IMR-90 (cell line): ENCODE data around the gene RASSF8. TPM values are rescaled to one million over a fixed set of nuclear protein-coding genes. Genes with fewer than 3 reads are reported as not detected.

Source experiments
- ATAC-seq: fragments of 200-7000 bp; cut with Tn5 transposase; 2 replicates; pipeline ENCODE4 v1.9.1; 2020; ENCODE audit warnings: low read depth, mild to moderate bottlenecking, moderate library complexity
- BruUV-seq: library from RNA; stranded (reverse); fragments of 400-500 nt; replicated peaks from 2 replicates; lab custom pipeline; 2021; lab: Mats Ljungman, UMichigan
- CTCF ChIA-PET: fragments of 300-600 bp; formaldehyde crosslinking; extraction: SDS; loops from one replicate; lab custom pipeline; 2021; ENCODE audit warnings: antibody characterized with exemption; lab: Yijun Ruan, JAX
- POLR2A ChIA-PET: fragments of 300-600 bp; sonication (Branson Sonifier 250); formaldehyde crosslinking; loops from one replicate; lab custom pipeline; 2022; ENCODE audit warnings: antibody characterized with exemption; ENCODE audit not compliant: unreplicated experiment; lab: Charles Lee
- DNase-seq: peaks from one replicate; pipeline ENCODE4 v3.0.0; 2013
- H2AFZ ChIP-seq: replicated peaks from 2 replicates; pipeline ENCODE3; 2013; ENCODE audit warnings: low read length, mild to moderate bottlenecking; ENCODE audit not compliant: poor library complexity
- H2AK5ac ChIP-seq: 2 replicates; pipeline ENCODE4 v1.6.1; 2013; ENCODE audit warnings: low read depth, low read length, inconsistent platforms
- H2AK9ac ChIP-seq: replicated peaks from 2 replicates; pipeline ENCODE3; 2013; ENCODE audit warnings: mild to moderate bottlenecking, low read depth, low read length, moderate library complexity; ENCODE audit not compliant: poor library complexity
- H2BK120ac ChIP-seq: 2 replicates; pipeline ENCODE4 v1.6.1; 2013; ENCODE audit warnings: low read depth, low read length, inconsistent platforms
- H2BK15ac ChIP-seq: 3 replicates; pipeline ENCODE4 v1.6.1; 2013; ENCODE audit warnings: low read depth, low read length, inconsistent platforms
- H2BK20ac ChIP-seq: 2 replicates; pipeline ENCODE4 v1.6.1; 2013; ENCODE audit warnings: low read depth, mild to moderate bottlenecking, inconsistent platforms, low read length, moderate library complexity
- H2BK5ac ChIP-seq: 2 replicates; pipeline ENCODE4 v1.6.1; 2013; ENCODE audit warnings: mild to moderate bottlenecking, low read depth, low read length, inconsistent platforms; ENCODE audit not compliant: poor library complexity, severe bottlenecking
- H3K14ac ChIP-seq: replicated peaks from 2 replicates; pipeline ENCODE4 v1.6.1; 2013; ENCODE audit warnings: low read depth, low read length, inconsistent platforms
- H3K18ac ChIP-seq: 2 replicates; pipeline ENCODE4 v1.6.1; 2013; ENCODE audit warnings: low read depth, low read length, control low read depth
- H3K23ac ChIP-seq: 2 replicates; pipeline ENCODE4 v1.6.1; 2013; ENCODE audit warnings: low read depth, low read length, inconsistent platforms
- H3K27ac ChIP-seq: 2 replicates; pipeline ENCODE4 v1.5.1; 2013; ENCODE audit warnings: mild to moderate bottlenecking, control low read depth, low read length; ENCODE audit not compliant: insufficient read depth
- H3K27me3 ChIP-seq: 2 replicates; pipeline ENCODE4 v1.6.1; 2013; ENCODE audit warnings: low read length; ENCODE audit not compliant: control insufficient read depth, insufficient read depth
- H3K36me3 ChIP-seq: 2 replicates; pipeline ENCODE4 v1.6.1; 2013; ENCODE audit warnings: low read length, mixed read lengths; ENCODE audit not compliant: control insufficient read depth, insufficient read depth
- H3K4ac ChIP-seq: 2 replicates; pipeline ENCODE4 v1.6.1; 2013; ENCODE audit warnings: low read depth, low read length, inconsistent platforms
- H3K4me1 ChIP-seq: 2 replicates; pipeline ENCODE4 v1.6.1; 2013; ENCODE audit warnings: low read length, mixed read lengths; ENCODE audit not compliant: control insufficient read depth, insufficient read depth
- H3K4me2 ChIP-seq: 2 replicates; pipeline ENCODE4 v1.6.1; 2013; ENCODE audit warnings: low read depth, mild to moderate bottlenecking, control low read depth, low read length, moderate library complexity
- H3K4me3 ChIP-seq: 2 replicates; pipeline ENCODE4 v1.5.1; 2013; ENCODE audit warnings: low read depth, mild to moderate bottlenecking, control low read depth, low read length, moderate library complexity; ENCODE audit not compliant: insufficient read depth
- H3K56ac ChIP-seq: 2 replicates; pipeline ENCODE4 v1.6.1; 2013; ENCODE audit warnings: low read length, inconsistent platforms; ENCODE audit not compliant: insufficient read depth; ENCODE audit errors: extremely low read depth
- H3K79me1 ChIP-seq, 2 experiments: 2 replicates each; pipeline ENCODE4 v1.6.1; 2013; ENCODE audit warnings: low read length in 2 of 2, inconsistent platforms in 1 of 2, low read depth in 1 of 2
- H3K9ac ChIP-seq: 2 replicates; pipeline ENCODE4 v1.6.1; 2013; ENCODE audit warnings: low read depth, low read length, control low read depth
- H3K9me1 ChIP-seq: 2 replicates; pipeline ENCODE4 v1.6.1; 2013; ENCODE audit warnings: low read length, inconsistent platforms; ENCODE audit not compliant: insufficient read depth
- H3K9me3 ChIP-seq: 2 replicates; pipeline ENCODE4 v1.6.1; 2013; ENCODE audit warnings: low read length; ENCODE audit not compliant: control insufficient read depth, insufficient read depth
- H4K20me1 ChIP-seq: 2 replicates; pipeline ENCODE4 v1.6.1; 2013; ENCODE audit warnings: low read length, inconsistent platforms; ENCODE audit not compliant: insufficient read depth
- H4K5ac ChIP-seq: 2 replicates; pipeline ENCODE4 v1.6.1; 2013; ENCODE audit warnings: mild to moderate bottlenecking, low read depth, low read length, control low read depth
- H4K8ac ChIP-seq, 2 experiments: 2 replicates each; pipeline ENCODE4 v1.6.1; 2013; ENCODE audit warnings: low read depth in 2 of 2, low read length in 2 of 2, control low read depth in 1 of 2, inconsistent platforms in 1 of 2
- H4K91ac ChIP-seq: 2 replicates; pipeline ENCODE4 v1.6.1; 2013; ENCODE audit warnings: low read depth, low read length, inconsistent platforms; ENCODE audit not compliant: insufficient read depth
- BHLHE40 ChIP-seq: fragments of 150-350 bp; IDR thresholded peaks from 2 replicates; pipeline ENCODE4 v1.6.1; 2016; ENCODE audit warnings: mild to moderate bottlenecking, low read depth, low read length
- CEBPB ChIP-seq: IDR thresholded peaks from 2 replicates; pipeline ENCODE4 v1.6.1; 2012; ENCODE audit warnings: low read depth, low read length, improper control_type of control experiment
- CHD1 ChIP-seq: IDR thresholded peaks from 2 replicates; pipeline ENCODE4 v1.6.1; 2012; ENCODE audit warnings: low read depth, low read length, improper control_type of control experiment
- ELK1 ChIP-seq: fragments of 150-350 bp; IDR thresholded peaks from 2 replicates; pipeline ENCODE4 v1.6.1; 2016; ENCODE audit warnings: low read depth, mild to moderate bottlenecking, low read length, moderate library complexity, borderline replicate concordance
- MAFK ChIP-seq: IDR thresholded peaks from 2 replicates; pipeline ENCODE4 v1.6.1; 2012; ENCODE audit warnings: low read depth, low read length, improper control_type of control experiment
- MXI1 ChIP-seq: IDR thresholded peaks from 2 replicates; pipeline ENCODE4 v1.6.1; 2012; ENCODE audit warnings: low read depth, mild to moderate bottlenecking, low read length, moderate library complexity, borderline replicate concordance
- NFE2L2 ChIP-seq: fragments of 150-350 bp; IDR thresholded peaks from 2 replicates; pipeline ENCODE4 v1.6.1; 2016; ENCODE audit warnings: low read depth, mild to moderate bottlenecking, low read length
- POLR2A ChIP-seq: IDR thresholded peaks from 2 replicates; pipeline ENCODE4 v1.6.1; 2012; ENCODE audit warnings: mild to moderate bottlenecking, low read depth, low read length
- RAD21 ChIP-seq: IDR thresholded peaks from 2 replicates; pipeline ENCODE4 v1.6.1; 2012; ENCODE audit warnings: low read length, improper control_type of control experiment
- RCOR1 ChIP-seq: IDR thresholded peaks from 2 replicates; pipeline ENCODE4 v1.6.1; 2012; ENCODE audit warnings: mild to moderate bottlenecking, low read length, improper control_type of control experiment; ENCODE audit not compliant: insufficient replicate concordance
- RFX5 ChIP-seq: IDR thresholded peaks from 2 replicates; pipeline ENCODE4 v1.8.0; 2012; ENCODE audit warnings: low read depth, mild to moderate bottlenecking, low read length, moderate library complexity
- SMC3 ChIP-seq: fragments of 150-350 bp; IDR thresholded peaks from 2 replicates; pipeline ENCODE4 v1.6.1; 2016; ENCODE audit warnings: low read depth, mild to moderate bottlenecking, antibody characterized with exemption, low read length, moderate library complexity
- WGBS, 2 experiments: methylation state at CpG; one replicate each; pipeline versions ENCODE4 v1.1.5 to v1.1.7; 2013; ENCODE audit warnings: missing lambda C conversion rate in 2 of 2; ENCODE audit not compliant: insufficient read length in 1 of 2; ENCODE audit errors: extremely low coverage in 2 of 2; 5-methylcytosine and 5-hydroxymethylcytosine counted together
- dilution Hi-C: fragments of 300-500 bp; cut with HindIII; formaldehyde crosslinking; loops from one replicate; pipeline ENCODE4 v1.14.3; 2018; ENCODE audit warnings: low sequenced_read_pairs; ENCODE audit not compliant: unreplicated experiment
- in situ Hi-C: fragments of 300-500 bp; cut with MboI; formaldehyde crosslinking; loops from 3 replicates; pipeline ENCODE4 v1.14.3; 2019; ENCODE audit warnings: low sequenced_read_pairs, inconsistent platforms, mixed read lengths
- intact Hi-C: fragments of 100-400 bp; cut with micrococcal nuclease; formaldehyde crosslinking; loops from 2 replicates; pipeline ENCODE4 v1.10.0; 2022
- polyA plus RNA-seq, 3 experiments: library from polyadenylated mRNA; depleted of rRNA; stranded (reverse); fragments of >200 nt; gene quantifications; 2 replicates each; pipeline ENCODE4 v1.2.3, GENCODE V29; 2012; ENCODE audit warnings: low replicate concordance in 1 of 3
- total RNA-seq: library from RNA; depleted of rRNA; stranded (reverse); fragments of >200 nt; gene quantifications from 2 replicates; pipeline ENCODE4 v1.2.3, GENCODE V29; 2012

RASSF8 gene
- total and polyA plus RNA-seq, 2 of the 4 experiments (the other 2 are of a cell fraction) = 10.8 to 50.5 TPM

- dilution Hi-C loops = no loop called here
- BruUV-seq = no TSS peak
- peak overlapping the region; percentile 69 for H3K18ac ChIP-seq
These were observed 15.8 kb upstream of the RASSF8 start for GRCh38 chr12:25942709-25943108.

More at GRCh38 chr12:25942709-25943108, 15.8 kb upstream of the RASSF8 start:
- Histone ChIP-seq H4K20me1 (no peaks in the 10 kb centered on the region), H3K36me3 (peaks cover 3% of the 10 kb centered on the region; the same call in 1 of the 2 replicates), H3K27me3 (no peaks in the 10 kb centered on the region), H4K91ac (peak overlapping the region; percentile 64), H3K4me2 (no peak overlapping the region), H3K4ac (peak overlapping the region; percentile 60; the same call in 1 of the 2 replicates), H3K14ac (peak overlapping the region; percentile 71), H2AK5ac (peak overlapping the region; percentile 5; the same call in 1 of the 2 replicates), H3K9me3 (peaks cover 8% of the 10 kb centered on the region), H4K5ac (peak overlapping the region; percentile 65; the same call in 1 of the 2 replicates), H3K56ac (no peak overlapping the region), H2BK15ac (peak overlapping the region; percentile 11; the same call in 1 of the 3 replicates), H2BK5ac (peak overlapping the region; percentile 64), H3K4me1 (peaks cover 6% of the 10 kb centered on the region), H2BK20ac (peak overlapping the region; percentile 62; the same call in 1 of the 2 replicates), H4K8ac (peak overlapping the region in 1 of 2 experiments; percentile 71; a peak in 2 of 4 replicates), H3K9me1 (no peaks in the 10 kb centered on the region), H3K27ac (no peak overlapping the region), H3K79me1 (no peaks in the 10 kb centered on the region), H3K9ac (no peak overlapping the region), H2BK120ac (peak overlapping the region; percentile 82), H3K4me3 (no peak overlapping the region), H2AK9ac (no peak overlapping the region), H3K23ac (peak overlapping the region; percentile 59; the same call in 1 of the 2 replicates), H2AFZ (peak overlapping the region; percentile 64)
- TF ChIP-seq MAFK = no peak
- no peak for TF ChIP-seq MXI1
- no peak for TF ChIP-seq CHD1
- TF ChIP-seq ELK1 = no peak
- no peak for TF ChIP-seq RCOR1
- TF ChIP-seq NFE2L2 = no peak
- TF ChIP-seq POLR2A = no peak
- TF ChIP-seq RAD21 = no peak
- TF ChIP-seq RFX5 = no peak
- no peak for TF ChIP-seq SMC3
- TF ChIP-seq CEBPB = no peak
- no peak for TF ChIP-seq BHLHE40
- intact Hi-C loops = no loop called here
- CTCF ChIA-PET = no interaction called here
- peak; percentile 7 for DNase-seq
- 100% methylated on average over 1 of the region's 2 CpGs; no CpG with 5 or more reads in 1 of the 2 experiments for WGBS, 2 experiments
- POLR2A ChIA-PET = no interaction called here
- in situ Hi-C loops = no loop called here
- ATAC-seq = peak; percentile 80
